ENCODE data around the gene PLEKHA5.
A peak's percentile ranks its signal among the peaks of the same experiment; 100 is the strongest.

- TF ChIP-seq CTCF (optimal IDR thresholded peaks at IDR 0.05 in 1 of 3, IDR thresholded peaks at IDR 0.05 in 1 of 3, conservative IDR thresholded peaks at IDR 0.05 in 1 of 3; ENCODE audit: extremely low read depth in 1 of 3, insufficient read depth in 2 of 3, low read length in 3 of 3) (peak in 1 of 3 experiments; percentile 35), EZH2 (IDR thresholded peaks at IDR 0.05; ENCODE audit: low read length) (no peak)
Measured at GRCh38 chr12:19223018-19223417, 93.5 kb downstream of the PLEKHA5 start.

Data from keratinocyte (primary cell).